Astrocyte (in vitro differentiated cells and primary cell): ENCODE results near the gene SYNGR1. TPM values are rescaled to one million over a fixed set of nuclear protein-coding genes. Genes with fewer than 3 reads are reported as not detected.
A peak's percentile ranks its signal among the peaks of the same experiment; 100 is the strongest.

Experiments
- DNase-seq: peaks from one replicate; pipeline ENCODE4 v3.0.0-alpha.2; 2010; ENCODE audit warnings: low read depth
- FAIRE-seq: peaks from 2 replicates; lab custom pipeline; 2011; peaks lifted over from hg19 to GRCh38; lab: Jason Lieb, UNC
- H2AFZ ChIP-seq: 2 replicates; pipeline ENCODE4 v1.6.0; 2012; ENCODE audit warnings: low read depth, low read length, inconsistent platforms
- H3K27ac ChIP-seq: 2 replicates; pipeline ENCODE4 v1.5.1; 2011; ENCODE audit warnings: low read depth, low read length, inconsistent platforms
- H3K27me3 ChIP-seq: 2 replicates; pipeline ENCODE4 v1.6.0; 2011; ENCODE audit warnings: low read length, inconsistent platforms; ENCODE audit not compliant: insufficient read depth
- H3K36me3 ChIP-seq: 2 replicates; pipeline ENCODE4 v1.5.1; 2011; ENCODE audit warnings: low read length, inconsistent platforms; ENCODE audit not compliant: insufficient read depth
- H3K4me1 ChIP-seq: 2 replicates; pipeline ENCODE4 v1.5.1; 2011; ENCODE audit warnings: low read length, inconsistent platforms; ENCODE audit not compliant: insufficient read depth
- H3K4me2 ChIP-seq: 2 replicates; pipeline ENCODE4 v1.6.0; 2012; ENCODE audit warnings: low read length, inconsistent platforms
- H3K4me3 ChIP-seq: 2 replicates; pipeline ENCODE4 v1.5.1; 2011; ENCODE audit warnings: low read depth, mild to moderate bottlenecking, low read length, inconsistent platforms; ENCODE audit not compliant: insufficient read depth
- H3K79me2 ChIP-seq: 2 replicates; pipeline ENCODE4 v1.6.0; 2012; ENCODE audit warnings: mild to moderate bottlenecking, low read length, inconsistent platforms; ENCODE audit not compliant: insufficient read depth
- H3K9ac ChIP-seq: 2 replicates; pipeline ENCODE4 v1.6.0; 2012; ENCODE audit warnings: mild to moderate bottlenecking, low read length, inconsistent platforms
- H3K9me3 ChIP-seq: 2 replicates; pipeline ENCODE4 v1.5.1; 2012; ENCODE audit warnings: low read depth, mild to moderate bottlenecking, low read length, inconsistent platforms; ENCODE audit not compliant: insufficient read depth
- H4K20me1 ChIP-seq: 2 replicates; pipeline ENCODE4 v1.6.0; 2012; ENCODE audit warnings: low read length, inconsistent platforms; ENCODE audit not compliant: insufficient read depth
- H3K27ac Mint-ChIP-seq: one replicate; pipeline ENCODE4 v1.8.0; 2021; ENCODE audit warnings: mild to moderate bottlenecking, mixed read lengths; ENCODE audit not compliant: unreplicated experiment
- H3K27me3 Mint-ChIP-seq: one replicate; pipeline ENCODE4 v1.8.0; 2021; ENCODE audit warnings: low read depth, mixed read lengths; ENCODE audit not compliant: unreplicated experiment
- H3K36me3 Mint-ChIP-seq: one replicate; pipeline ENCODE4 v1.8.0; 2021; ENCODE audit warnings: low read depth, mixed read lengths; ENCODE audit not compliant: unreplicated experiment
- H3K4me1 Mint-ChIP-seq: one replicate; pipeline ENCODE4 v1.8.0; 2021; ENCODE audit warnings: low read depth, mixed read lengths; ENCODE audit not compliant: unreplicated experiment
- H3K4me3 Mint-ChIP-seq: one replicate; pipeline ENCODE4 v1.8.0; 2021; ENCODE audit warnings: mild to moderate bottlenecking, moderate library complexity, mixed read lengths; ENCODE audit not compliant: unreplicated experiment
- H3K9me3 Mint-ChIP-seq: one replicate; pipeline ENCODE4 v1.8.0; 2021; ENCODE audit warnings: mild to moderate bottlenecking, mixed read lengths; ENCODE audit not compliant: unreplicated experiment
- CTCF ChIP-seq: IDR thresholded peaks from 2 replicates; pipeline ENCODE4 v1.5.1; 2011; ENCODE audit warnings: low read depth, mild to moderate bottlenecking, inconsistent platforms, low read length, moderate library complexity; ENCODE audit not compliant: insufficient read depth
- EZH2 ChIP-seq: IDR thresholded peaks from 2 replicates; pipeline ENCODE4 v1.6.1; 2012; ENCODE audit warnings: mild to moderate bottlenecking, low read length, inconsistent platforms; ENCODE audit not compliant: insufficient read depth
- total RNA-seq: library from RNA; stranded (reverse); gene quantifications from 2 replicates; pipeline ENCODE4 v1.2.1, GENCODE V29; 2021

SYNGR1 gene
- total RNA-seq, 1 donor from 2014 or later: 12.0 TPM

GRCh38 chr22:39434721-39435120 lies 84.9 kb downstream of the SYNGR1 start:
- Histone ChIP-seq H4K20me1 (no peaks in the 10 kb centered on the region), H3K4me1 (peaks cover 19% of the 10 kb centered on the region), H3K36me3 (no peaks in the 10 kb centered on the region), H2AFZ (no peak overlapping the region), H3K9ac (no peak overlapping the region), H3K79me2 (no peaks in the 10 kb centered on the region), H3K27me3 (no peaks in the 10 kb centered on the region), H3K9me3 (no peaks in the 10 kb centered on the region), H3K4me3 (no peak overlapping the region), H3K4me2 (no peak overlapping the region), H3K27ac (no peak overlapping the region)
- TF ChIP-seq CTCF (no peak), EZH2 (no peak)
- no peaks in the 10 kb centered on the region for H3K9me3 Mint-ChIP-seq
- no peak for DNase-seq
- no peaks in the 10 kb centered on the region for H3K4me1 Mint-ChIP-seq
- H3K27ac Mint-ChIP-seq: peak overlapping the region; percentile 66
- H3K4me3 Mint-ChIP-seq: no peak overlapping the region
- FAIRE-seq: no peak
- H3K27me3 Mint-ChIP-seq: peaks cover 7% of the 10 kb centered on the region
- H3K36me3 Mint-ChIP-seq: peaks cover 2% of the 10 kb centered on the region

Other genes starting within 250 kb of the SYNGR1 start
- gene CBX7, start 197.3 kb upstream of the SYNGR1 start, total RNA-seq: 1.2 and 1.4 TPM in 2 replicates
- 17.0 and 27.3 TPM in 2 replicates for gene PDGFB, start 105.0 kb upstream of the SYNGR1 start, total RNA-seq
- gene RPL3, start 30.4 kb upstream of the SYNGR1 start, total RNA-seq: 1,056 and 1,182 TPM in 2 replicates
- 13.4 and 13.8 TPM in 2 replicates for gene TAB1, start 49.8 kb downstream of the SYNGR1 start, total RNA-seq
- gene MGAT3, start 107.0 kb downstream of the SYNGR1 start, total RNA-seq: 7.9 and 9.7 TPM in 2 replicates
- 34.2 and 35.6 TPM in 2 replicates for gene MIEF1, start 152.3 kb downstream of the SYNGR1 start, total RNA-seq
- gene ATF4, start 170.6 kb downstream of the SYNGR1 start, total RNA-seq: 502 and 508 TPM in 2 replicates
- 45.5 and 58.7 TPM in 2 replicates for gene RPS19BP1, start 182.8 kb downstream of the SYNGR1 start, total RNA-seq
- gene CACNA1I, start 220.8 kb downstream of the SYNGR1 start, total RNA-seq: 0.11 and 0.17 TPM in 2 replicates